HepG2 (cell line): ENCODE measurements around the gene PRKCSH. TPM values are rescaled to one million over a fixed set of nuclear protein-coding genes. Genes with fewer than 3 reads are reported as not detected.

Experiments
- ATAC-seq: fragments of 200-7000 bp; cut with Tn5 transposase; 3 replicates; pipeline ENCODE4 v1.9.1; 2020; ENCODE audit warnings: mild to moderate bottlenecking, moderate library complexity
- BruUV-seq: library from RNA; stranded (reverse); fragments of 400-500 nt; replicated peaks from 2 replicates; lab custom pipeline; 2021; lab: Mats Ljungman, UMichigan
- CTCF ChIA-PET: fragments of 300-600 bp; formaldehyde crosslinking; extraction: SDS; loops from one replicate; lab custom pipeline; 2021; ENCODE audit warnings: low total read pairs, inconsistent platforms, low intra/inter-chr PET ratio; lab: Yijun Ruan, JAX
- POLR2A ChIA-PET: fragments of 350-600 bp; sonication (Branson Sonifier 250); formaldehyde crosslinking; loops from one replicate; lab custom pipeline; 2020; ENCODE audit warnings: antibody characterized with exemption, inconsistent platforms; lab: Yijun Ruan, JAX
- DNase-seq: peaks from one replicate; pipeline ENCODE4 v3.0.0-alpha.2; 2015; ENCODE audit warnings: low spot score
- FAIRE-seq: peaks from 3 replicates; lab custom pipeline; 2011; peaks lifted over from hg19 to GRCh38; lab: Jason Lieb, UNC
- H2AFZ ChIP-seq: one replicate; pipeline ENCODE4 v1.6.1; 2011; ENCODE audit warnings: low read length, inconsistent platforms
- H3K27ac ChIP-seq: fragments of 300-600 bp; 3 replicates; pipeline ENCODE4 v1.8.0; 2011; ENCODE audit warnings: mixed run types, mild to moderate bottlenecking, mixed read lengths, low read length, inconsistent platforms; ENCODE audit not compliant: insufficient read depth; ENCODE audit errors: extremely low read length
- H3K27me3 ChIP-seq, 2 experiments: fragments of 200-600 bp in 1 of 2; 2 replicates in 1 of 2; 3 replicates in 1 of 2; pipeline versions ENCODE4 v1.6.0 to v1.8.0; 2011; ENCODE audit warnings: low read length in 2 of 2, mild to moderate bottlenecking in 2 of 2, moderate library complexity in 2 of 2, inconsistent platforms in 1 of 2; ENCODE audit not compliant: insufficient read depth in 2 of 2, control insufficient read depth in 1 of 2
- H3K36me3 ChIP-seq, 2 experiments: fragments of 200-600 bp in 1 of 2; replicated peaks in 1 of 2; 2 replicates in 1 of 2; 3 replicates in 1 of 2; pipeline versions ENCODE4 v1.5.1 to v1.8.0; 2011; ENCODE audit warnings: low read length in 2 of 2, inconsistent platforms in 1 of 2; ENCODE audit not compliant: insufficient read depth in 2 of 2, control insufficient read depth in 1 of 2
- H3K4me1 ChIP-seq: 2 replicates; pipeline ENCODE4 v1.5.1; 2012; ENCODE audit warnings: low read length, inconsistent platforms; ENCODE audit not compliant: insufficient read depth
- H3K4me2 ChIP-seq: 2 replicates; pipeline ENCODE4 v1.6.0; 2011; ENCODE audit warnings: low read depth, low read length, inconsistent platforms
- H3K4me3 ChIP-seq, 3 experiments: fragments of 200-600 bp in 1 of 3; sonication (generic), shearing (Covaris generic) in 1 of 3; replicated peaks in 1 of 3; 2 replicates each; pipeline ENCODE4 v1.5.1; 2011 to 2016; ENCODE audit warnings: low read length in 3 of 3, inconsistent platforms in 2 of 3, low read depth in 2 of 3, mild to moderate bottlenecking in 2 of 3, control low read depth in 1 of 3, mixed read lengths in 1 of 3; ENCODE audit not compliant: insufficient read depth in 1 of 3
- H3K79me2 ChIP-seq: one replicate; pipeline ENCODE4 v1.6.1; 2011; ENCODE audit warnings: low read length, inconsistent platforms; ENCODE audit not compliant: insufficient read depth
- H3K9ac ChIP-seq: 2 replicates; pipeline ENCODE4 v1.6.0; 2011; ENCODE audit warnings: mild to moderate bottlenecking, low read depth, low read length, inconsistent platforms; ENCODE audit not compliant: insufficient read depth
- H3K9me3 ChIP-seq: 2 replicates; pipeline ENCODE4 v1.5.1; 2012; ENCODE audit warnings: mild to moderate bottlenecking, low read length
- H4K20me1 ChIP-seq: 2 replicates; pipeline ENCODE4 v1.6.0; 2011; ENCODE audit warnings: inconsistent platforms, mild to moderate bottlenecking, low read length, moderate library complexity; ENCODE audit not compliant: insufficient read depth
- ATF5 ChIP-seq: sonication (generic); formaldehyde crosslinking; IDR thresholded peaks from 2 replicates; pipeline ENCODE4 v1.4.0; 2020; ENCODE audit warnings: mild to moderate bottlenecking, low read depth, missing genetic modification reagents
- HMG20A ChIP-seq: IDR thresholded peaks from 2 replicates; pipeline ENCODE4 v1.6.1; 2016; ENCODE audit warnings: borderline replicate concordance
- NFE2L2 ChIP-seq: fragments of 150-350 bp; IDR thresholded peaks from 2 replicates; pipeline ENCODE4 v1.6.1; 2014; ENCODE audit warnings: low read length
- ZBTB38 ChIP-seq: sonication (generic); formaldehyde crosslinking; IDR thresholded peaks from 2 replicates; pipeline ENCODE4 v1.5.1; 2020; ENCODE audit warnings: mild to moderate bottlenecking, missing genetic modification reagents
- ZNF772 ChIP-seq: sonication (generic); formaldehyde crosslinking; IDR thresholded peaks from 2 replicates; pipeline ENCODE4 v1.5.0; 2020; ENCODE audit warnings: mild to moderate bottlenecking, missing genetic modification reagents
- ZNF775 ChIP-seq: sonication (generic); formaldehyde crosslinking; IDR thresholded peaks from 2 replicates; pipeline ENCODE4 v1.4.0; 2020; ENCODE audit warnings: missing genetic modification reagents, mild to moderate bottlenecking, moderate library complexity, borderline replicate concordance
- WGBS: methylation state at CpG from one replicate; pipeline ENCODE4 v1.1.6; 2017; ENCODE audit warnings: low lambda C conversion rate; 5-methylcytosine and 5-hydroxymethylcytosine counted together
- in situ Hi-C: cut with HindIII; loops from 2 replicates; pipeline ENCODE4 v1.10.0; 2017; ENCODE audit warnings: low pct_unique_long_range_greater_than_20kb; ENCODE audit not compliant: extremely low pct_ligation_motif_present
- intact Hi-C: fragments of 100-400 bp; cut with micrococcal nuclease; formaldehyde crosslinking; loops from one replicate; pipeline ENCODE4 v1.10.0; 2022; ENCODE audit not compliant: unreplicated experiment
- polyA plus RNA-seq, 8 experiments: library from polyadenylated mRNA; depleted of rRNA in 3 of 8; stranded (reverse) in 7 of 8; unstranded in 1 of 8; fragments of >200 nt; fragmentation: Illumina TruSeq in 4 of 8; extraction: Trizol in 4 of 8; gene quantifications; 2 replicates each; pipeline versions ENCODE4 v1.2.1 to v1.2.3, GENCODE V29; 2011 to 2016; ENCODE audit warnings: low read depth in 4 of 8, missing spikeins in 1 of 8, mixed read lengths in 1 of 8; ENCODE audit not compliant: insufficient read depth in 1 of 8
- total RNA-seq, 5 experiments: library from RNA; depleted of rRNA; stranded (reverse); fragments of >200 nt; fragmentation: Illumina TruSeq; extraction: Trizol; gene quantifications; 2 replicates each; pipeline ENCODE4 v1.2.3, GENCODE V29; 2016; ENCODE audit warnings: low read depth in 1 of 5
- TF ChIP-seq, protein P1 (sequence below): sonication (generic); formaldehyde crosslinking; IDR thresholded peaks from 2 replicates; pipeline ENCODE4 v1.5.0; 2020; ENCODE audit warnings: missing genetic modification reagents

Gene PRKCSH
- total and polyA plus RNA-seq, 2 of the 13 experiments (the other 11 are each of a cell fraction or from before 2014, with no cell fraction given) = 85.1 to 125 TPM

- no peak for DNase-seq
- Histone ChIP-seq H3K79me2 (no peaks in the 10 kb centered on the region), H3K9ac (no peak overlapping the region), H3K27ac (no peak overlapping the region), H3K27me3 (no peaks in the 10 kb centered on the region), H3K9me3 (no peaks in the 10 kb centered on the region), H3K4me1 (no peaks in the 10 kb centered on the region), H3K36me3 (no peaks in the 10 kb centered on the region), H3K4me3 (no peak overlapping the region), H2AFZ (no peak overlapping the region), H3K4me2 (no peak overlapping the region), H4K20me1 (no peaks in the 10 kb centered on the region)
- CTCF ChIA-PET = no interaction called here
- BruUV-seq = no TSS peak
- POLR2A ChIA-PET = no interaction called here
- intact Hi-C loops = no loop called here
- WGBS = 72% methylated on average over 8 of the region's 8 CpGs
- TF ChIP-seq HMG20A (no peak), NFE2L2 (no peak), ZNF772 (CRISPR knock-in tag) (no peak), ATF5 (CRISPR knock-in tag) (no peak), ZNF775 (CRISPR knock-in tag) (no peak), ZBTB38 (CRISPR knock-in tag) (no peak)
- TF ChIP-seq, protein P1, sequence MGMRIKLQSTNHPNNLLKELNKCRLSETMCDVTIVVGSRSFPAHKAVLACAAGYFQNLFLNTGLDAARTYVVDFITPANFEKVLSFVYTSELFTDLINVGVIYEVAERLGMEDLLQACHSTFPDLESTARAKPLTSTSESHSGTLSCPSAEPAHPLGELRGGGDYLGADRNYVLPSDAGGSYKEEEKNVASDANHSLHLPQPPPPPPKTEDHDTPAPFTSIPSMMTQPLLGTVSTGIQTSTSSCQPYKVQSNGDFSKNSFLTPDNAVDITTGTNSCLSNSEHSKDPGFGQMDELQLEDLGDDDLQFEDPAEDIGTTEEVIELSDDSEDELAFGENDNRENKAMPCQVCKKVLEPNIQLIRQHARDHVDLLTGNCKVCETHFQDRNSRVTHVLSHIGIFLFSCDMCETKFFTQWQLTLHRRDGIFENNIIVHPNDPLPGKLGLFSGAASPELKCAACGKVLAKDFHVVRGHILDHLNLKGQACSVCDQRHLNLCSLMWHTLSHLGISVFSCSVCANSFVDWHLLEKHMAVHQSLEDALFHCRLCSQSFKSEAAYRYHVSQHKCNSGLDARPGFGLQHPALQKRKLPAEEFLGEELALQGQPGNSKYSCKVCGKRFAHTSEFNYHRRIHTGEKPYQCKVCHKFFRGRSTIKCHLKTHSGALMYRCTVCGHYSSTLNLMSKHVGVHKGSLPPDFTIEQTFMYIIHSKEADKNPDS (CRISPR knock-in tag) = no peak
- in situ Hi-C loops = no loop called here
- no peak for FAIRE-seq
- ATAC-seq = no peak
These were observed 24.8 kb upstream of the PRKCSH start for GRCh38 chr19:11410682-11411081.
